A204.1 (cell line): ENCODE data around the gene GLIS2.

Experiments
- FAIRE-seq: peaks from 2 replicates; lab custom pipeline; 2012; peaks lifted over from hg19 to GRCh38; lab: Jason Lieb, UNC

GLIS2 gene

GRCh38 chr16:4371357-4372000 lies 55.6 kb downstream of the GLIS2 start, which contains the start of gene VASN:
Gene VASN, plus strand, starts transcription at chr16:4371848. Its CDS starts 9,030 bp downstream, at chr16:4380878.
- FAIRE-seq = no peak

- no peak for FAIRE-seq
Observed at GRCh38 chr16:4372001-4372577, 56.2 kb downstream of the GLIS2 start.

GRCh38 chr16:4372578-4373355 lies 56.9 kb downstream of the GLIS2 start:
- no peak for FAIRE-seq

GRCh38 chr16:4373356-4373908 lies 57.6 kb downstream of the GLIS2 start:
- no peak for FAIRE-seq

GRCh38 chr16:4373909-4374742 lies 58.3 kb downstream of the GLIS2 start:
- FAIRE-seq = no peak

GRCh38 chr16:4375717-4376116 lies 59.9 kb downstream of the GLIS2 start:
- no peak for FAIRE-seq

- FAIRE-seq = no peak
Observed at GRCh38 chr16:4376126-4376892, 60.4 kb downstream of the GLIS2 start.

- FAIRE-seq = no peak
Observed at GRCh38 chr16:4376893-4377572, 61.2 kb downstream of the GLIS2 start.

GRCh38 chr16:4377573-4378154 lies 61.8 kb downstream of the GLIS2 start:
- no peak for FAIRE-seq

- no peak for FAIRE-seq
Observed at GRCh38 chr16:4378161-4378666, 62.3 kb downstream of the GLIS2 start.

- FAIRE-seq = no peak
Observed at GRCh38 chr16:4378999-4379690, 63.3 kb downstream of the GLIS2 start.

GRCh38 chr16:4380119-4381063 lies 64.5 kb downstream of the GLIS2 start:
- FAIRE-seq = no peak

GRCh38 chr16:4381072-4381934 lies 65.4 kb downstream of the GLIS2 start:
- no peak for FAIRE-seq

- no peak for FAIRE-seq
Observed at GRCh38 chr16:4381935-4382794, 66.3 kb downstream of the GLIS2 start.

GRCh38 chr16:4382795-4383357 lies 67.0 kb downstream of the GLIS2 start:
- no peak for FAIRE-seq
